ENCODE measurements around the gene CAMK1D. TPM values are rescaled to one million over a fixed set of nuclear protein-coding genes. Genes with fewer than 3 reads are reported as not detected.

CAMK1D gene
- total and polyA plus RNA-seq, 2 donors (not counting 3 experiments of a cell fraction or from before 2014, with no cell fraction given): 0.37 to 4.2 TPM

DNA sequence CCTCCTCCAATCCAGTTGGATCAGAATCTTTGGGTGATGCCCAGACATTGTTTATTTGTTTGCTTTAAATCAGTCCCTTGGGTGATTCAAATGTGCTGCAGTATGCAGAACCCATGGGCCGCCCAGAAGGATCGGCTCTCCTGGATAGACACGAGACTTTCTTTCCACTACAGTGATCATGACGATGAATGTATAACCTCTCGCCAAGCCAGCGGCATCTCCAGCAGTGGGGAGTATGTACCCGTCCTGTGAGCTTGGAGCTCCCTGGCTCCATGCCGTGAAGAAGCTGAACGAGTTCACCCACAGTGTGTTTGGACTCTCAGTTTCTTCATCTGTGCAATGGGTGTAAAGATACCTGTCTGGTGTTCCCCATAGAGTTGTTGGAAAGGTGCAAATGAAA is 162.3 kb downstream of the CAMK1D start:
- Histone ChIP-seq H4K20me1 (replicated peaks; ENCODE audit: control insufficient read depth, extremely low read depth, insufficient read depth, low read length) (no peaks in the 10 kb centered on the region), H3K36me3 (ENCODE audit: control insufficient read depth in 2 of 2, extremely low read depth in 1 of 2, insufficient read depth in 2 of 2, low read length in 2 of 2) (no peaks in the 10 kb centered on the region), H3K27me3 (ENCODE audit: control insufficient read depth in 2 of 2, insufficient read depth in 2 of 2, low read length in 2 of 2) (no peaks in the 10 kb centered on the region), H3K27ac (ENCODE audit: insufficient read depth, low read depth, low read length) (no peak overlapping the region), H3K79me2 (ENCODE audit: control insufficient read depth, insufficient read depth, low read length) (no peaks in the 10 kb centered on the region), H3K9ac (replicated peaks; ENCODE audit: extremely low read depth, insufficient read depth, low read length) (no peak overlapping the region), H3K9me3 (replicated peaks; ENCODE audit: control insufficient read depth, insufficient read depth, low read length) (no peaks in the 10 kb centered on the region), H3K4me1 (ENCODE audit: control insufficient read depth, extremely low read depth, insufficient read depth, low read length) (no peaks in the 10 kb centered on the region), H3K9me1 (replicated peaks; ENCODE audit: control insufficient read depth, extremely low read depth, insufficient read depth, low read length) (no peaks in the 10 kb centered on the region), H3K4me3 (replicated peaks in 1 of 3; ENCODE audit: insufficient read depth in 1 of 3, low read depth in 1 of 3, low read length in 3 of 3) (no peak overlapping the region), H3K4me2 (ENCODE audit: insufficient read depth, low read length) (no peak overlapping the region), H2AFZ (ENCODE audit: low read depth, low read length) (no peak overlapping the region)
- FAIRE-seq (no peak), DNase-seq (ENCODE audit: low read depth, low spot score) (no peak)
- TF ChIP-seq EZH2 (IDR thresholded peaks at IDR 0.05; ENCODE audit: borderline replicate concordance, low read depth, low read length, severe bottlenecking) (no peak), JUN (IDR thresholded peaks at IDR 0.05; ENCODE audit: borderline replicate concordance, insufficient read depth, insufficient read length, low read depth) (no peak), GATA2 (IDR thresholded peaks at IDR 0.05; ENCODE audit: insufficient read depth, insufficient read length, low read depth, low read length) (no peak), MYC (IDR thresholded peaks at IDR 0.05; ENCODE audit: low read depth, low read length) (no peak), POLR2AphosphoS5 (IDR thresholded peaks at IDR 0.05; ENCODE audit: insufficient read depth, low read depth, low read length) (no peak), POLR2A (IDR thresholded peaks at IDR 0.05; ENCODE audit: low read depth, low read length) (no peak)
- TF ChIP-seq, protein P1, sequence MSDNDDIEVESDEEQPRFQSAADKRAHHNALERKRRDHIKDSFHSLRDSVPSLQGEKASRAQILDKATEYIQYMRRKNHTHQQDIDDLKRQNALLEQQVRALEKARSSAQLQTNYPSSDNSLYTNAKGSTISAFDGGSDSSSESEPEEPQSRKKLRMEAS (IDR thresholded peaks at IDR 0.05; ENCODE audit: insufficient read depth, insufficient read length): no peak
- TF ChIP-seq, protein P2, sequence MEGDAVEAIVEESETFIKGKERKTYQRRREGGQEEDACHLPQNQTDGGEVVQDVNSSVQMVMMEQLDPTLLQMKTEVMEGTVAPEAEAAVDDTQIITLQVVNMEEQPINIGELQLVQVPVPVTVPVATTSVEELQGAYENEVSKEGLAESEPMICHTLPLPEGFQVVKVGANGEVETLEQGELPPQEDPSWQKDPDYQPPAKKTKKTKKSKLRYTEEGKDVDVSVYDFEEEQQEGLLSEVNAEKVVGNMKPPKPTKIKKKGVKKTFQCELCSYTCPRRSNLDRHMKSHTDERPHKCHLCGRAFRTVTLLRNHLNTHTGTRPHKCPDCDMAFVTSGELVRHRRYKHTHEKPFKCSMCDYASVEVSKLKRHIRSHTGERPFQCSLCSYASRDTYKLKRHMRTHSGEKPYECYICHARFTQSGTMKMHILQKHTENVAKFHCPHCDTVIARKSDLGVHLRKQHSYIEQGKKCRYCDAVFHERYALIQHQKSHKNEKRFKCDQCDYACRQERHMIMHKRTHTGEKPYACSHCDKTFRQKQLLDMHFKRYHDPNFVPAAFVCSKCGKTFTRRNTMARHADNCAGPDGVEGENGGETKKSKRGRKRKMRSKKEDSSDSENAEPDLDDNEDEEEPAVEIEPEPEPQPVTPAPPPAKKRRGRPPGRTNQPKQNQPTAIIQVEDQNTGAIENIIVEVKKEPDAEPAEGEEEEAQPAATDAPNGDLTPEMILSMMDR (IDR thresholded peaks at IDR 0.05; ENCODE audit: extremely low read depth in 1 of 2, insufficient read depth in 1 of 2, low read depth in 1 of 2, low read length in 2 of 2): no peak
- dilution Hi-C loops (cut with MboI; ENCODE audit: extremely low pct_ligation_motif_present, low sequenced_read_pairs): no loop called here
- BruUV-seq (replicated peaks): no TSS peak
- intact Hi-C loops (cut with micrococcal nuclease): no loop called here
- ChIA-PET POLR2A (no interaction called here), CTCF (interaction anchor here (2.3 kb wide), 1 partner anchor 145 kb away, joined by 6 read pairs; no protein-coding TSS in a partner anchor)

Data from endothelial cell of umbilical vein (primary cell).